H1 (cell line): ENCODE results near the gene RFPL3.

Experiments used
- CHD1 ChIP-seq: IDR thresholded peaks from 2 replicates; pipeline ENCODE4 v1.6.1; 2012; ENCODE audit warnings: low read depth, low read length, improper control_type of control experiment
- CHD2 ChIP-seq: IDR thresholded peaks from 2 replicates; pipeline ENCODE4 v1.6.1; 2012; ENCODE audit warnings: low read length, improper control_type of control experiment
- HDAC6 ChIP-seq: IDR thresholded peaks from one replicate; pipeline ENCODE4 v1.7.1; 2012; ENCODE audit warnings: low read depth, mild to moderate bottlenecking, inconsistent platforms, low read length, moderate library complexity
- NANOG ChIP-seq: IDR thresholded peaks from 2 replicates; pipeline ENCODE4 v1.6.1; 2011; ENCODE audit warnings: low read length, low read depth, mild to moderate bottlenecking, inconsistent platforms; ENCODE audit not compliant: insufficient read depth, poor library complexity, severe bottlenecking

- TF ChIP-seq CHD2 (no peak), HDAC6 (no peak), NANOG (no peak), CHD1 (no peak)
Measured at GRCh38 chr22:32310777-32311176, 46.9 kb upstream of the RFPL3 start.
